CD4-positive, CD25-positive, alpha-beta regulatory T cell (primary cell): ENCODE results near the gene ENKUR. TPM values are rescaled to one million over a fixed set of nuclear protein-coding genes. Genes with fewer than 3 reads are reported as not detected.

Source experiments
- ATAC-seq, 2 donors: fragments of 150-1000 bp; cut with Tn5 transposase; one replicate each; pipeline ENCODE4 v1.10.0; 2021; ENCODE audit warnings: low read depth in 2 of 2, moderate number of reproducible peaks in 2 of 2, moderate library complexity in 1 of 2
- DNase-seq, 3 donors: peaks; one replicate each; pipeline versions ENCODE4 v3.0.0 to v3.0.0-alpha.2; 2012 to 2022; ENCODE audit warnings: mixed read lengths in 1 of 3
- H3K27ac ChIP-seq: one replicate; pipeline ENCODE4 v1.7.0; 2013; ENCODE audit warnings: mild to moderate bottlenecking, low read length; ENCODE audit not compliant: insufficient read depth, poor library complexity, severe bottlenecking
- H3K27me3 ChIP-seq: one replicate; pipeline ENCODE4 v1.7.0; 2013; ENCODE audit warnings: low read length; ENCODE audit not compliant: control insufficient read depth, insufficient read depth
- H3K36me3 ChIP-seq: one replicate; pipeline ENCODE4 v1.7.0; 2013; ENCODE audit warnings: mild to moderate bottlenecking, low read length, moderate library complexity; ENCODE audit not compliant: control insufficient read depth, insufficient read depth
- H3K4me1 ChIP-seq: 2 replicates; pipeline ENCODE4 v1.7.0; 2013; ENCODE audit warnings: mild to moderate bottlenecking, low read length; ENCODE audit not compliant: insufficient read depth, control insufficient read depth, poor library complexity, severe bottlenecking
- H3K4me3 ChIP-seq: one replicate; pipeline ENCODE4 v1.7.0; 2013; ENCODE audit warnings: low read depth, mild to moderate bottlenecking, low read length, moderate library complexity
- H3K9me3 ChIP-seq, 2 experiments: 1 replicate in 1 of 2; 2 replicates in 1 of 2; pipeline ENCODE4 v1.7.0; 2013; ENCODE audit warnings: low read length in 2 of 2, mild to moderate bottlenecking in 1 of 2, moderate library complexity in 1 of 2; ENCODE audit not compliant: control insufficient read depth in 2 of 2
- H3K27ac Mint-ChIP-seq, 3 donors: one replicate each; pipeline ENCODE4 v1.8.0; 2020 to 2022; ENCODE audit warnings: mild to moderate bottlenecking in 3 of 3, mixed read lengths in 3 of 3, moderate library complexity in 2 of 3
- H3K27me3 Mint-ChIP-seq: one replicate; pipeline ENCODE4 v1.8.0; 2022; ENCODE audit warnings: mild to moderate bottlenecking, mixed read lengths
- H3K36me3 Mint-ChIP-seq: one replicate; pipeline ENCODE4 v1.8.0; 2020; ENCODE audit warnings: mixed read lengths
- H3K4me1 Mint-ChIP-seq, 4 donors: one replicate each; pipeline ENCODE4 v1.8.0; 2020 to 2022; ENCODE audit warnings: mixed read lengths in 4 of 4, mild to moderate bottlenecking in 1 of 4
- H3K4me3 Mint-ChIP-seq, 4 donors: one replicate each; pipeline ENCODE4 v1.8.0; 2020 to 2022; ENCODE audit warnings: mild to moderate bottlenecking in 4 of 4, mixed read lengths in 4 of 4, moderate library complexity in 3 of 4
- H3K9me3 Mint-ChIP-seq, 7 donors: one replicate each; pipeline ENCODE4 v1.8.0; 2020 to 2022; ENCODE audit warnings: mixed read lengths in 7 of 7, mild to moderate bottlenecking in 3 of 7, moderate library complexity in 2 of 7
- polyA plus RNA-seq, 4 donors: library from polyadenylated mRNA; unstranded; fragments of 300-500 nt; fragmentation: Illumina TruSeq; gene quantifications; one replicate each; pipeline ENCODE4 v1.2.3, GENCODE V29; 2021
- total RNA-seq: library from RNA; stranded (reverse); gene quantifications from one replicate; pipeline ENCODE4 v1.2.3, GENCODE V29; 2022

The ENKUR gene
- total and polyA plus RNA-seq, 5 donors from 2014 or later = 0.10 to 2.3 TPM; not detected in 3

- Histone ChIP-seq H3K36me3 (no peaks in the 10 kb centered on the region), H3K4me3 (no peak overlapping the region), H3K27ac (no peak overlapping the region), H3K9me3 (no peaks in the 10 kb centered on the region), H3K27me3 (peaks cover 2% of the 10 kb centered on the region), H3K4me1 (no peaks in the 10 kb centered on the region)
- Mint-ChIP-seq H3K36me3 (no peaks in the 10 kb centered on the region), H3K4me3 (no peak overlapping the region), H3K4me1 (peaks cover 4 to 11% (median 6%) of the 10 kb centered on the region in 4 donors), H3K27me3 (peaks cover 6% of the 10 kb centered on the region), H3K9me3 (peaks cover 0 to 5% (median 0%) of the 10 kb centered on the region in 7 donors), H3K27ac (no peak overlapping the region)
- no peak for DNase-seq
- no peak for ATAC-seq
Observed at GRCh38 chr10:24984906-24985305, 31.1 kb downstream of the ENKUR start.

- no peaks in the 10 kb centered on the region for H3K36me3 ChIP-seq
- peaks cover 0 to 6% (median 0%) of the 10 kb centered on the region in 7 donors for H3K9me3 Mint-ChIP-seq
- H3K27ac Mint-ChIP-seq = no peak overlapping the region
- no peaks in the 10 kb centered on the region for H3K4me1 ChIP-seq
- no peaks in the 10 kb centered on the region for H3K36me3 Mint-ChIP-seq
- no peaks in the 10 kb centered on the region for H3K27me3 ChIP-seq
- ATAC-seq (no peak), DNase-seq (no peak)
- no peak overlapping the region for H3K4me3 ChIP-seq
- peaks cover 6% of the 10 kb centered on the region for H3K27me3 Mint-ChIP-seq
- H3K4me1 Mint-ChIP-seq = peaks cover 4 to 11% (median 6%) of the 10 kb centered on the region in 4 donors
- no peak overlapping the region for H3K4me3 Mint-ChIP-seq
- H3K9me3 ChIP-seq = no peaks in the 10 kb centered on the region
- no peak overlapping the region for H3K27ac ChIP-seq
Observed at GRCh38 chr10:24983946-24984345, 32.0 kb downstream of the ENKUR start.

- Mint-ChIP-seq H3K4me3 (no peak overlapping the region), H3K36me3 (no peaks in the 10 kb centered on the region), H3K9me3 (peaks cover 0 to 6% (median 0%) of the 10 kb centered on the region in 7 donors), H3K4me1 (peaks cover 4 to 11% (median 6%) of the 10 kb centered on the region in 4 donors), H3K27me3 (peaks cover 6% of the 10 kb centered on the region), H3K27ac (no peak overlapping the region)
- H3K27me3 ChIP-seq = no peaks in the 10 kb centered on the region
- no peak overlapping the region for H3K27ac ChIP-seq
- no peak for ATAC-seq
- no peaks in the 10 kb centered on the region for H3K9me3 ChIP-seq
- no peaks in the 10 kb centered on the region for H3K4me1 ChIP-seq
- DNase-seq = no peak
- H3K4me3 ChIP-seq = no peak overlapping the region
- no peaks in the 10 kb centered on the region for H3K36me3 ChIP-seq
Observed at GRCh38 chr10:24983130-24983529, 32.8 kb downstream of the ENKUR start.

- H3K9me3 Mint-ChIP-seq = peaks cover 0 to 6% (median 0%) of the 10 kb centered on the region in 7 donors
- peaks cover 4 to 11% (median 6%) of the 10 kb centered on the region in 4 donors for H3K4me1 Mint-ChIP-seq
- no peak overlapping the region for H3K27ac Mint-ChIP-seq
- H3K36me3 ChIP-seq = no peaks in the 10 kb centered on the region
- H3K36me3 Mint-ChIP-seq = no peaks in the 10 kb centered on the region
- no peak for DNase-seq
- no peaks in the 10 kb centered on the region for H3K27me3 ChIP-seq
- ATAC-seq = no peak
- no peaks in the 10 kb centered on the region for H3K4me1 ChIP-seq
- no peak overlapping the region for H3K27ac ChIP-seq
- H3K27me3 Mint-ChIP-seq = peaks cover 6% of the 10 kb centered on the region
- no peak overlapping the region for H3K4me3 ChIP-seq
- no peaks in the 10 kb centered on the region for H3K9me3 ChIP-seq
- no peak overlapping the region for H3K4me3 Mint-ChIP-seq
Observed at GRCh38 chr10:24982319-24983112, 33.4 kb downstream of the ENKUR start.

- no peak overlapping the region for H3K4me3 ChIP-seq
- H3K4me1 ChIP-seq = no peaks in the 10 kb centered on the region
- peaks cover 4 to 11% (median 6%) of the 10 kb centered on the region in 4 donors for H3K4me1 Mint-ChIP-seq
- peaks cover 0 to 6% (median 0%) of the 10 kb centered on the region in 7 donors for H3K9me3 Mint-ChIP-seq
- no peaks in the 10 kb centered on the region for H3K9me3 ChIP-seq
- H3K27me3 Mint-ChIP-seq = no peaks in the 10 kb centered on the region
- no peak overlapping the region for H3K4me3 Mint-ChIP-seq
- no peaks in the 10 kb centered on the region for H3K36me3 Mint-ChIP-seq
- DNase-seq (no peak), ATAC-seq (no peak)
- no peak overlapping the region for H3K27ac ChIP-seq
- H3K27ac Mint-ChIP-seq = no peak overlapping the region
- no peaks in the 10 kb centered on the region for H3K36me3 ChIP-seq
- no peaks in the 10 kb centered on the region for H3K27me3 ChIP-seq
Observed at GRCh38 chr10:24981161-24981710, 34.7 kb downstream of the ENKUR start.

- Mint-ChIP-seq H3K36me3 (no peaks in the 10 kb centered on the region), H3K27me3 (no peaks in the 10 kb centered on the region), H3K9me3 (peaks cover 0 to 6% (median 0%) of the 10 kb centered on the region in 7 donors), H3K4me3 (no peak overlapping the region), H3K4me1 (peaks cover 4 to 11% (median 6%) of the 10 kb centered on the region in 4 donors), H3K27ac (no peak overlapping the region)
- Histone ChIP-seq H3K27me3 (no peaks in the 10 kb centered on the region), H3K4me1 (no peaks in the 10 kb centered on the region), H3K36me3 (no peaks in the 10 kb centered on the region), H3K4me3 (no peak overlapping the region), H3K9me3 (no peaks in the 10 kb centered on the region), H3K27ac (no peak overlapping the region)
- DNase-seq = no peak
- ATAC-seq = no peak
Observed at GRCh38 chr10:24979685-24980084, 36.3 kb downstream of the ENKUR start.

- Mint-ChIP-seq H3K27me3 (no peaks in the 10 kb centered on the region), H3K4me3 (no peak overlapping the region), H3K36me3 (no peaks in the 10 kb centered on the region), H3K4me1 (peaks cover 0 to 7% (median under 1%) of the 10 kb centered on the region in 4 donors), H3K27ac (no peak overlapping the region), H3K9me3 (peaks cover 0 to 2% (median 0%) of the 10 kb centered on the region in 7 donors)
- H3K27ac ChIP-seq = no peak overlapping the region
- H3K4me3 ChIP-seq = no peak overlapping the region
- H3K9me3 ChIP-seq = no peaks in the 10 kb centered on the region
- DNase-seq (no peak), ATAC-seq (no peak)
- H3K27me3 ChIP-seq = no peaks in the 10 kb centered on the region
- H3K36me3 ChIP-seq = no peaks in the 10 kb centered on the region
- peaks cover 2% of the 10 kb centered on the region for H3K4me1 ChIP-seq
Observed at GRCh38 chr10:24974976-24975375, 41.0 kb downstream of the ENKUR start.
